ENCODE results near the gene UFC1. TPM values are rescaled to one million over a fixed set of nuclear protein-coding genes. Genes with fewer than 3 reads are reported as not detected.

UFC1 gene
- total RNA-seq, 1 donor from 2014 or later, result 59.6 TPM

GRCh38 chr1:161185732-161186311, 32.0 kb downstream of the UFC1 start:
- Histone ChIP-seq H3K27me3 (ENCODE audit: control insufficient read depth, insufficient read depth, low read length) (no peaks in the 10 kb centered on the region), H3K36me3 (ENCODE audit: control insufficient read depth, insufficient read depth, low read length) (no peaks in the 10 kb centered on the region), H3K4me3 (ENCODE audit: low read depth, low read length) (no peak overlapping the region)
- DNase-seq (ENCODE audit: low read depth), result no peak
- no peak for TF ChIP-seq CTCF (IDR thresholded peaks at IDR 0.05; ENCODE audit: insufficient read depth, low read length, poor library complexity, severe bottlenecking)

- Histone ChIP-seq H3K4me3 (ENCODE audit: low read depth, low read length) (no peak overlapping the region), H3K36me3 (ENCODE audit: control insufficient read depth, insufficient read depth, low read length) (no peaks in the 10 kb centered on the region), H3K27me3 (ENCODE audit: control insufficient read depth, insufficient read depth, low read length) (peaks cover 2% of the 10 kb centered on the region)
- TF ChIP-seq CTCF (IDR thresholded peaks at IDR 0.05; ENCODE audit: insufficient read depth, low read length, poor library complexity, severe bottlenecking), result no peak
- DNase-seq (ENCODE audit: low read depth), result no peak
Measured at GRCh38 chr1:161187311-161187710, 33.5 kb downstream of the UFC1 start.

GRCh38 chr1:161188381-161188780, 34.6 kb downstream of the UFC1 start:
- Histone ChIP-seq H3K27me3 (ENCODE audit: control insufficient read depth, insufficient read depth, low read length) (peaks cover 2% of the 10 kb centered on the region), H3K36me3 (ENCODE audit: control insufficient read depth, insufficient read depth, low read length) (no peaks in the 10 kb centered on the region), H3K4me3 (ENCODE audit: low read depth, low read length) (no peak overlapping the region)
- no peak for DNase-seq (ENCODE audit: low read depth)
- TF ChIP-seq CTCF (IDR thresholded peaks at IDR 0.05; ENCODE audit: insufficient read depth, low read length, poor library complexity, severe bottlenecking), result no peak

GRCh38 chr1:161189036-161189435, 35.3 kb downstream of the UFC1 start:
- H3K4me3 ChIP-seq (ENCODE audit: low read depth, low read length), result no peak overlapping the region
- H3K36me3 ChIP-seq (ENCODE audit: control insufficient read depth, insufficient read depth, low read length), result no peaks in the 10 kb centered on the region
- no peak for DNase-seq (ENCODE audit: low read depth)
- peaks cover 2% of the 10 kb centered on the region for H3K27me3 ChIP-seq (ENCODE audit: control insufficient read depth, insufficient read depth, low read length)
- no peak for TF ChIP-seq CTCF (IDR thresholded peaks at IDR 0.05; ENCODE audit: insufficient read depth, low read length, poor library complexity, severe bottlenecking)

- no peak for DNase-seq (ENCODE audit: low read depth)
- H3K4me3 ChIP-seq (ENCODE audit: low read depth, low read length), result no peak overlapping the region
- no peak for TF ChIP-seq CTCF (IDR thresholded peaks at IDR 0.05; ENCODE audit: insufficient read depth, low read length, poor library complexity, severe bottlenecking)
- no peaks in the 10 kb centered on the region for H3K36me3 ChIP-seq (ENCODE audit: control insufficient read depth, insufficient read depth, low read length)
- H3K27me3 ChIP-seq (ENCODE audit: control insufficient read depth, insufficient read depth, low read length), result peaks cover 2% of the 10 kb centered on the region
Measured at GRCh38 chr1:161190962-161191521, 37.3 kb downstream of the UFC1 start.

- DNase-seq (ENCODE audit: low read depth), result no peak
- H3K27me3 ChIP-seq (ENCODE audit: control insufficient read depth, insufficient read depth, low read length), result peaks cover 2% of the 10 kb centered on the region
- TF ChIP-seq CTCF (IDR thresholded peaks at IDR 0.05; ENCODE audit: insufficient read depth, low read length, poor library complexity, severe bottlenecking), result no peak
Measured at GRCh38 chr1:161191971-161192370, 38.2 kb downstream of the UFC1 start.

More at GRCh38 chr1:161191971-161192370, 38.2 kb downstream of the UFC1 start:
- no peaks in the 10 kb centered on the region for H3K36me3 ChIP-seq (ENCODE audit: control insufficient read depth, insufficient read depth, low read length)
- no peak overlapping the region for H3K4me3 ChIP-seq (ENCODE audit: low read depth, low read length)
